Germinal center (tissue), 1 donor: ENCODE results near the gene RAD23B.
A peak's percentile ranks its signal among the peaks of the same experiment; 100 is the strongest.

Experiments used
- DNase-seq: peaks from one replicate; pipeline ENCODE4 v3.0.0; 2012; ENCODE audit warnings: mixed read lengths, low spot score

Gene RAD23B

GRCh38 chr9:107336718-107337360 lies 53.8 kb downstream of the RAD23B start:
- no peak for DNase-seq

- DNase-seq, result no peak
Observed at GRCh38 chr9:107337676-107338590, 54.9 kb downstream of the RAD23B start.

GRCh38 chr9:107338911-107339659 lies 56.0 kb downstream of the RAD23B start:
- no peak for DNase-seq

- DNase-seq, result peak; percentile 83
Observed at GRCh38 chr9:107340920-107341632, 58.0 kb downstream of the RAD23B start.

GRCh38 chr9:107342476-107343161 lies 59.5 kb downstream of the RAD23B start:
- no peak for DNase-seq

- DNase-seq, result no peak
Observed at GRCh38 chr9:107345327-107345726, 62.2 kb downstream of the RAD23B start.

- DNase-seq, result no peak
Observed at GRCh38 chr9:107348836-107349235, 65.8 kb downstream of the RAD23B start.

GRCh38 chr9:107350443-107350842 lies 67.4 kb downstream of the RAD23B start:
- no peak for DNase-seq

- DNase-seq, result no peak
Observed at GRCh38 chr9:107351382-107352045, 68.4 kb downstream of the RAD23B start.

GRCh38 chr9:107355394-107355793 lies 72.3 kb downstream of the RAD23B start:
- no peak for DNase-seq

GRCh38 chr9:107358986-107359385 lies 75.9 kb downstream of the RAD23B start:
- no peak for DNase-seq

- DNase-seq, result no peak
Observed at GRCh38 chr9:107360098-107360497, 77.0 kb downstream of the RAD23B start.

- no peak for DNase-seq
Observed at GRCh38 chr9:107361816-107362215, 78.7 kb downstream of the RAD23B start.

- DNase-seq, result no peak
Observed at GRCh38 chr9:107363516-107364152, 80.6 kb downstream of the RAD23B start.

GRCh38 chr9:107367727-107368502 lies 84.8 kb downstream of the RAD23B start:
- no peak for DNase-seq

GRCh38 chr9:107368696-107369095 lies 85.6 kb downstream of the RAD23B start:
- no peak for DNase-seq

GRCh38 chr9:107373809-107374208 lies 90.7 kb downstream of the RAD23B start:
- DNase-seq, result no peak

GRCh38 chr9:107375001-107375400 lies 91.9 kb downstream of the RAD23B start:
- no peak for DNase-seq

GRCh38 chr9:107375651-107376369 lies 92.7 kb downstream of the RAD23B start:
- no peak for DNase-seq
